ENCODE measurements around the gene MRTFA.

GRCh38 chr22:40482391-40482790 is 154.1 kb downstream of the MRTFA start:
- TF ChIP-seq CTCF (IDR thresholded peaks at IDR 0.05), result no peak
- no peak for TF ChIP-seq POLR2A (IDR thresholded peaks at IDR 0.05)
- no peak for TF ChIP-seq POLR2AphosphoS5 (IDR thresholded peaks at IDR 0.05)
- no peak for TF ChIP-seq EP300 (IDR thresholded peaks at IDR 0.05)
